H9 (cell line): ENCODE results near the gene SCLY. TPM values are rescaled to one million over a fixed set of nuclear protein-coding genes. Genes with fewer than 3 reads are reported as not detected.

Source experiments
- DNase-seq: peaks from one replicate; pipeline ENCODE4 v3.0.0-alpha.2; 2017
- H2AFZ ChIP-seq: one replicate; pipeline ENCODE4 v1.6.1; 2013; ENCODE audit warnings: mild to moderate bottlenecking, low read length, control low read depth, moderate library complexity
- H2AK5ac ChIP-seq: 2 replicates; pipeline ENCODE4 v1.6.1; 2013; ENCODE audit warnings: low read length, control low read depth, mixed read lengths; ENCODE audit not compliant: insufficient read length
- H2BK120ac ChIP-seq: one replicate; pipeline ENCODE4 v1.6.1; 2013; ENCODE audit warnings: low read depth, mild to moderate bottlenecking, low read length, control low read depth, inconsistent platforms; ENCODE audit not compliant: poor library complexity, severe bottlenecking
- H2BK12ac ChIP-seq: 2 replicates; pipeline ENCODE4 v1.6.1; 2013; ENCODE audit warnings: low read length, control low read depth, mixed read lengths, low read depth; ENCODE audit not compliant: insufficient read length
- H2BK15ac ChIP-seq: 2 replicates; pipeline ENCODE4 v1.6.1; 2013; ENCODE audit warnings: low read depth, low read length, control low read depth
- H2BK20ac ChIP-seq: one replicate; pipeline ENCODE4 v1.6.1; 2013; ENCODE audit warnings: low read depth, mild to moderate bottlenecking, low read length, control low read depth, inconsistent platforms; ENCODE audit not compliant: poor library complexity, severe bottlenecking
- H2BK5ac ChIP-seq: 2 replicates; pipeline ENCODE4 v1.6.1; 2013; ENCODE audit warnings: low read length, control low read depth, mixed read lengths; ENCODE audit not compliant: insufficient read length
- H3K14ac ChIP-seq: 2 replicates; pipeline ENCODE4 v1.6.1; 2013; ENCODE audit warnings: low read length, control low read depth; ENCODE audit not compliant: insufficient read depth
- H3K18ac ChIP-seq: 2 replicates; pipeline ENCODE4 v1.6.1; 2013; ENCODE audit warnings: low read depth, mild to moderate bottlenecking, mixed read lengths, low read length, control low read depth; ENCODE audit not compliant: insufficient read length
- H3K23ac ChIP-seq: 2 replicates; pipeline ENCODE4 v1.6.1; 2013; ENCODE audit warnings: low read length, control low read depth, mixed read lengths, low read depth; ENCODE audit not compliant: insufficient read length
- H3K23me2 ChIP-seq: 2 replicates; pipeline ENCODE4 v1.6.1; 2013; ENCODE audit warnings: low read depth, mild to moderate bottlenecking, mixed read lengths, low read length, control low read depth; ENCODE audit not compliant: insufficient read length, poor library complexity, severe bottlenecking
- H3K27ac ChIP-seq: 2 replicates; pipeline ENCODE4 v1.5.1; 2013; ENCODE audit warnings: low read length, control low read depth, mixed read lengths, low read depth; ENCODE audit not compliant: insufficient read length
- H3K27me3 ChIP-seq: 2 replicates; pipeline ENCODE4 v1.6.1; 2013; ENCODE audit warnings: low read length, control low read depth, inconsistent platforms; ENCODE audit not compliant: insufficient read depth
- H3K4ac ChIP-seq: 2 replicates; pipeline ENCODE4 v1.6.1; 2013; ENCODE audit warnings: low read depth, mild to moderate bottlenecking, control low read depth, inconsistent platforms, low read length, moderate library complexity
- H3K4me1 ChIP-seq: 2 replicates; pipeline ENCODE4 v1.6.1; 2013; ENCODE audit warnings: low read length, control low read depth, inconsistent platforms; ENCODE audit not compliant: insufficient read depth
- H3K4me2 ChIP-seq: 2 replicates; pipeline ENCODE4 v1.6.1; 2013; ENCODE audit warnings: low read length, control low read depth, mixed read lengths; ENCODE audit not compliant: insufficient read length, insufficient read depth
- H3K56ac ChIP-seq: 2 replicates; pipeline ENCODE4 v1.6.1; 2013; ENCODE audit warnings: low read depth, mild to moderate bottlenecking, mixed read lengths, low read length, control low read depth; ENCODE audit not compliant: insufficient read length
- H3K79me1 ChIP-seq: 2 replicates; pipeline ENCODE4 v1.6.1; 2013; ENCODE audit warnings: low read depth, mild to moderate bottlenecking, moderate library complexity, low read length, control low read depth, inconsistent platforms; ENCODE audit not compliant: insufficient read depth, poor library complexity, severe bottlenecking
- H3K79me2 ChIP-seq: 2 replicates; pipeline ENCODE4 v1.6.1; 2013; ENCODE audit warnings: low read length, control low read depth, inconsistent platforms; ENCODE audit not compliant: insufficient read depth
- H3K9ac ChIP-seq: 2 replicates; pipeline ENCODE4 v1.6.1; 2013; ENCODE audit warnings: low read length, control low read depth, mixed read lengths; ENCODE audit not compliant: insufficient read length; ENCODE audit errors: extremely low read depth
- H3K9me3 ChIP-seq: one replicate; pipeline ENCODE4 v1.6.1; 2013; ENCODE audit warnings: low read depth, low read length, inconsistent platforms; ENCODE audit not compliant: control insufficient read depth
- H3T11ph ChIP-seq: one replicate; pipeline ENCODE4 v1.6.1; 2013; ENCODE audit warnings: mild to moderate bottlenecking, low read length, control low read depth, inconsistent platforms
- H4K20me1 ChIP-seq: one replicate; pipeline ENCODE4 v1.6.1; 2013; ENCODE audit not compliant: control insufficient read depth, insufficient read length, insufficient read depth
- H4K5ac ChIP-seq: 2 replicates; pipeline ENCODE4 v1.6.1; 2013; ENCODE audit warnings: low read depth, mild to moderate bottlenecking, mixed read lengths, low read length, control low read depth; ENCODE audit not compliant: insufficient read length
- H4K8ac ChIP-seq: replicated peaks from 2 replicates; pipeline ENCODE4 v1.6.1; 2013; ENCODE audit warnings: low read length, control low read depth, mixed read lengths, low read depth; ENCODE audit not compliant: insufficient read length
- H4K91ac ChIP-seq: 2 replicates; pipeline ENCODE4 v1.6.1; 2013; ENCODE audit warnings: low read depth, mild to moderate bottlenecking, moderate library complexity, mixed read lengths, low read length, control low read depth; ENCODE audit not compliant: insufficient read length
- H3K27ac Mint-ChIP-seq, 3 experiments: 2 replicates in 2 of 3; 3 replicates in 1 of 3; pipeline ENCODE4 v1.8.0; 2020 to 2021; ENCODE audit warnings: mixed read lengths in 3 of 3, mild to moderate bottlenecking in 1 of 3, moderate library complexity in 1 of 3
- H3K27me3 Mint-ChIP-seq: 2 replicates; pipeline ENCODE4 v1.8.0; 2021; ENCODE audit warnings: low read depth, mild to moderate bottlenecking, moderate library complexity, mixed read lengths
- H3K36me3 Mint-ChIP-seq, 3 experiments: 2 replicates in 2 of 3; 3 replicates in 1 of 3; pipeline ENCODE4 v1.8.0; 2020 to 2021; ENCODE audit warnings: low read depth in 3 of 3, mixed read lengths in 3 of 3; ENCODE audit not compliant: insufficient read depth in 1 of 3
- H3K4me1 Mint-ChIP-seq, 2 experiments: 2 replicates each; pipeline ENCODE4 v1.8.0; 2020; ENCODE audit warnings: mixed read lengths in 2 of 2
- H3K4me3 Mint-ChIP-seq, 2 experiments: 2 replicates in 1 of 2; 3 replicates in 1 of 2; pipeline ENCODE4 v1.8.0; 2020 to 2021; ENCODE audit warnings: mild to moderate bottlenecking in 2 of 2, mixed read lengths in 2 of 2, moderate library complexity in 1 of 2
- H3K9me3 Mint-ChIP-seq, 2 experiments: 2 replicates in 1 of 2; 3 replicates in 1 of 2; pipeline ENCODE4 v1.8.0; 2020; ENCODE audit warnings: mild to moderate bottlenecking in 2 of 2, mixed read lengths in 2 of 2, moderate library complexity in 1 of 2
- CTCF ChIP-seq: fragments of 200-600 bp; sonication (generic); conservative IDR thresholded peaks from 3 replicates; pipeline ENCODE4 v1.8.0; 2021; ENCODE audit warnings: antibody characterized with exemption, mild to moderate bottlenecking
- WGBS: extraction: QIAGEN DNeasy Blood & Tissue Kit; methylation state at CpG from one replicate; pipeline ENCODE4 v1.1.7; 2013; ENCODE audit warnings: missing lambda C conversion rate, low lambda C conversion rate, mixed read lengths; ENCODE audit not compliant: insufficient read length; ENCODE audit errors: extremely low coverage; 5-methylcytosine and 5-hydroxymethylcytosine counted together
- total RNA-seq: library from RNA; stranded (reverse); gene quantifications from 2 replicates; pipeline ENCODE4 v1.2.1, GENCODE V29; 2021

SCLY gene
- total RNA-seq, 1 experiment from 2014 or later, result 55.3 TPM

GRCh38 chr2:238134393-238134785 is 73.6 kb downstream of the SCLY start:
- no peak overlapping the region for H4K5ac ChIP-seq
- no peak overlapping the region for H3K18ac ChIP-seq
- no peaks in the 10 kb centered on the region for H3K4me1 Mint-ChIP-seq
- H4K91ac ChIP-seq, result no peak overlapping the region
- no peak overlapping the region for H2AK5ac ChIP-seq
- no peak overlapping the region for H3K23ac ChIP-seq
- no peak overlapping the region for H3K14ac ChIP-seq
- no peaks in the 10 kb centered on the region for H3K36me3 Mint-ChIP-seq
- DNase-seq, result no peak
- H2AFZ ChIP-seq, result no peak overlapping the region
- no peak overlapping the region for H2BK5ac ChIP-seq
- no peaks in the 10 kb centered on the region for H3K4me1 ChIP-seq
- H3K79me2 ChIP-seq, result no peaks in the 10 kb centered on the region
- H4K8ac ChIP-seq, result no peak overlapping the region
- no peak overlapping the region for H3K4ac ChIP-seq
- H3T11ph ChIP-seq, result no peak overlapping the region
- H3K9ac ChIP-seq, result no peak overlapping the region
- H3K27me3 ChIP-seq, result no peaks in the 10 kb centered on the region
- H3K27me3 Mint-ChIP-seq, result no peaks in the 10 kb centered on the region; the same call in 1 of the 2 replicates
- no peak overlapping the region for H3K27ac ChIP-seq
- no peak for TF ChIP-seq CTCF
- H3K56ac ChIP-seq, result no peak overlapping the region
- H3K23me2 ChIP-seq, result no peaks in the 10 kb centered on the region
- H2BK15ac ChIP-seq, result no peak overlapping the region
- H4K20me1 ChIP-seq, result no peaks in the 10 kb centered on the region
- no peak overlapping the region for H2BK120ac ChIP-seq
- H3K27ac Mint-ChIP-seq, result peak overlapping the region in 1 of 3 experiments; percentile 44; a peak in 1 of 7 replicates
- H3K4me2 ChIP-seq, result no peak overlapping the region
- no peak overlapping the region for H2BK12ac ChIP-seq
- H3K4me3 Mint-ChIP-seq, result no peak overlapping the region
- no peaks in the 10 kb centered on the region for H3K79me1 ChIP-seq
- WGBS, result no CpG with 5 or more reads among the region's 11 CpGs
- no peak overlapping the region for H2BK20ac ChIP-seq
- no peaks in the 10 kb centered on the region for H3K9me3 ChIP-seq
- H3K9me3 Mint-ChIP-seq, result no peaks in the 10 kb centered on the region
